ENCODE measurements around the gene BAHCC1. TPM values are rescaled to one million over a fixed set of nuclear protein-coding genes. Genes with fewer than 3 reads are reported as not detected.

BAHCC1 gene
- total and polyA plus RNA-seq, 11 donors: 6.0 to 19.6 (median 8.9) TPM

- no peak for ATAC-seq
- TF ChIP-seq CTCF (IDR thresholded peaks at IDR 0.05) (no peak), POLR2A (IDR thresholded peaks at IDR 0.05) (no peak)
- peak overlapping the region in 1 of 12 donors; percentile 11 for H3K27ac ChIP-seq
- H3K4me3 ChIP-seq: no peak overlapping the region
- H3K36me3 ChIP-seq: no peaks in the 10 kb centered on the region
- WGBS, 4 donors: 92 to 96% (median 93%) methylated on average over 13 to 32 of the region's 32 CpGs
- DNase-seq: peak in 1 of 5 donors; percentile 54
- intact Hi-C loops (cut with DNase I): loop anchor here in 2 of 10 donors (5.0 to 10.0 kb wide), 2 partner anchors 79 to 91 kb away; no protein-coding TSS in a partner anchor
- H3K9me3 ChIP-seq: no peaks in the 10 kb centered on the region
- peaks cover 0 to 5% (median 0%) of the 10 kb centered on the region in 9 donors for H3K27me3 ChIP-seq
- H3K4me1 ChIP-seq: peaks cover 3 to 30% (median 22%) of the 10 kb centered on the region in 12 donors
Observed at GRCh38 chr17:81383504-81384421, 11.5 kb upstream of the BAHCC1 start.

- no peak for ATAC-seq
- intact Hi-C loops (cut with DNase I): loop anchor here in 3 of 10 donors (5.0 to 10.0 kb wide), 3 partner anchors 78 to 93 kb away; no protein-coding TSS in a partner anchor
- peak overlapping the region in 1 of 12 donors; percentile 97 for H3K27ac ChIP-seq
Observed at GRCh38 chr17:81384929-81385319, 10.3 kb upstream of the BAHCC1 start.

GRCh38 chr17:81385320-81386111, 9.7 kb upstream of the BAHCC1 start:
- H3K27me3 ChIP-seq: peaks cover 0 to 5% (median 0%) of the 10 kb centered on the region in 9 donors
- peak in 1 of 5 donors; percentile 28 for DNase-seq
- intact Hi-C loops (cut with DNase I): loop anchor here in 4 of 10 donors (2.0 to 10.0 kb wide), 4 partner anchors 39 to 93 kb away; no protein-coding TSS in a partner anchor
- no peak for TF ChIP-seq CTCF (IDR thresholded peaks at IDR 0.05)
- no peak for TF ChIP-seq POLR2A (IDR thresholded peaks at IDR 0.05)
- H3K9me3 ChIP-seq: no peaks in the 10 kb centered on the region
- H3K4me1 ChIP-seq: peaks cover 5 to 47% (median 32%) of the 10 kb centered on the region in 12 donors
- WGBS, 4 donors: 77 to 88% (median 81%) methylated on average over 17 to 24 of the region's 24 CpGs
- H3K27ac ChIP-seq: peak overlapping the region in 10 of 12 donors; percentile 79 to 100 (median 97)
- H3K36me3 ChIP-seq: no peaks in the 10 kb centered on the region
- no peak overlapping the region for H3K4me3 ChIP-seq
- ATAC-seq: no peak

More at GRCh38 chr17:81384929-81385319, 10.3 kb upstream of the BAHCC1 start:
- Histone ChIP-seq H3K9me3 (no peaks in the 10 kb centered on the region), H3K4me1 (peaks cover 5 to 42% (median 31%) of the 10 kb centered on the region in 12 donors), H3K4me3 (no peak overlapping the region), H3K36me3 (no peaks in the 10 kb centered on the region), H3K27me3 (peaks cover 0 to 5% (median 0%) of the 10 kb centered on the region in 9 donors)
- DNase-seq: peak in 1 of 5 donors; percentile 23
- TF ChIP-seq CTCF (IDR thresholded peaks at IDR 0.05): no peak
- no peak for TF ChIP-seq POLR2A (IDR thresholded peaks at IDR 0.05)
- 88 to 93% (median 90%) methylated on average over 5 to 7 of the region's 7 CpGs for WGBS, 4 donors
